Measurements from ENCODE around the gene HUS1B. TPM values are rescaled to one million over a fixed set of nuclear protein-coding genes. Genes with fewer than 3 reads are reported as not detected.
A peak's percentile ranks its signal among the peaks of the same experiment; 100 is the strongest.

HUS1B gene
- total and polyA plus RNA-seq, 9 of the 15 experiments (the other 6 are each of a cell fraction or from before 2014, with no cell fraction given) = 0.16 to 1.4 (median 0.38) TPM; not detected in 1

DNA sequence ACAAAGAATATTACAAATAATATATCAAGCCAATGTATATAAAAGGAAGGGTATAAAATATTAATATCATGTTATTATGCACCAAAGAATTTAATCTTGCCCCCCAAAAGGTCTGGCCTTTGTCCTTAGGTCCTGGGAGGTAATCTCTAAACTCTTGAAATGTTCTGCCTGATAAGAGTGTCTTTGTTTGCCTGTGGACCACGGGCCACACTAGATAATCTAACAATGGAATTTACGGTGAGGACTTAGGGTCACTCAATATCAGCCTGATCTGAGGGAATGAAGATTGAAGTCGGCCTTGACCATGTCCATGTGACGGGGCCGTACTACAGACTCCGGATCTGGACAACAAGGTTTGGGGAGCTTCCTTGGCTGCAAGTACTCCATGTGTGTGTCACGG is 42.9 kb downstream of the HUS1B start:
- H3K27me3 ChIP-seq (ENCODE audit: control insufficient read depth in 2 of 2, insufficient read depth in 2 of 2, low read length in 2 of 2) = no peaks in the 10 kb centered on the region
- POLR2A ChIA-PET = interaction anchor here (1.4 kb wide), 1 partner anchor 17 kb away, joined by 4 read pairs; no protein-coding TSS in a partner anchor

More for the DNA sequence above, 42.9 kb downstream of the HUS1B start:
- Histone ChIP-seq H3K9me1 (ENCODE audit: control insufficient read depth, insufficient read depth, low read length) (peaks cover 3% of the 10 kb centered on the region), H3K4me2 (ENCODE audit: insufficient read depth, low read length) (no peak overlapping the region; the same call in 1 of the 2 replicates), H3K4me1 (replicated peaks in 1 of 2; ENCODE audit: control insufficient read depth in 2 of 2, insufficient read depth in 2 of 2, low read length in 2 of 2) (peaks cover 0 to 5% of the 10 kb centered on the region in 2 experiments; a peak in 3 of 5 replicates), H3K79me2 (ENCODE audit: control insufficient read depth, insufficient read depth, low read length) (no peaks in the 10 kb centered on the region), H3K9me3 (replicated peaks; ENCODE audit: control insufficient read depth, insufficient read depth, low read depth, low read length) (no peaks in the 10 kb centered on the region), H3K4me3 (no peak overlapping the region), H3K27ac (ENCODE audit: extremely low read depth, low read depth, low read length) (no peak overlapping the region), H2AFZ (ENCODE audit: low read depth, low read length) (no peak overlapping the region; the same call in 1 of the 2 replicates), H3K36me3 (ENCODE audit: control insufficient read depth, insufficient read depth, low read length) (peaks cover 18% of the 10 kb centered on the region; the same call in 2 of the 3 replicates), H3K9ac (ENCODE audit: insufficient read depth in 1 of 2, low read depth in 2 of 2, low read length in 2 of 2) (no peak overlapping the region), H4K20me1 (replicated peaks; ENCODE audit: control insufficient read depth, insufficient read depth, low read length) (no peaks in the 10 kb centered on the region)
- intact Hi-C loops (cut with micrococcal nuclease) (no loop called here), in situ Hi-C loops (cut with MboI) (no loop called here)
- WGBS (ENCODE audit: insufficient coverage, low coverage, missing lambda C conversion rate) = 32% methylated on average over 7 of the region's 7 CpGs
- ATAC-seq (peak; percentile 27; the same call in 2 of the 3 replicates), FAIRE-seq (peak; percentile 40), DNase-seq (ENCODE audit: extremely low read depth in 1 of 4, low spot score in 3 of 4) (peak in 1 of 4 experiments; percentile 20)
- CTCF ChIA-PET (ENCODE audit: low intra/inter-chr PET ratio) = no interaction called here
- no TSS peak for BruUV-seq (replicated peaks)
- TF ChIP-seq TAL1 (IDR thresholded peaks at IDR 0.05) = peak; percentile 44; the same call in 1 of the 2 replicates
- peak; percentile 66 for TF ChIP-seq SOX6 (IDR thresholded peaks at IDR 0.05)
- peak; percentile 43; the same call in 1 of the 2 replicates for TF ChIP-seq ARID1B (IDR thresholded peaks at IDR 0.05)
- peak; percentile 39 for TF ChIP-seq CBFA2T2 (conservative IDR thresholded peaks at IDR 0.05)
- TF ChIP-seq ZNF224 (CRISPR knock-in tag; IDR thresholded peaks at IDR 0.05) = no peak
- no peak for TF ChIP-seq ZNF212 (CRISPR knock-in tag; IDR thresholded peaks at IDR 0.05)
- TF ChIP-seq DPF2 (IDR thresholded peaks at IDR 0.05) = peak; percentile 26; the same call in 1 of the 2 replicates
- TF ChIP-seq TCF3 (CRISPR knock-in tag; IDR thresholded peaks at IDR 0.05) = peak; percentile 29; the same call in 1 of the 2 replicates
- peak; percentile 70 for TF ChIP-seq CBFA2T3 (IDR thresholded peaks at IDR 0.05)
- TF ChIP-seq, protein P1, sequence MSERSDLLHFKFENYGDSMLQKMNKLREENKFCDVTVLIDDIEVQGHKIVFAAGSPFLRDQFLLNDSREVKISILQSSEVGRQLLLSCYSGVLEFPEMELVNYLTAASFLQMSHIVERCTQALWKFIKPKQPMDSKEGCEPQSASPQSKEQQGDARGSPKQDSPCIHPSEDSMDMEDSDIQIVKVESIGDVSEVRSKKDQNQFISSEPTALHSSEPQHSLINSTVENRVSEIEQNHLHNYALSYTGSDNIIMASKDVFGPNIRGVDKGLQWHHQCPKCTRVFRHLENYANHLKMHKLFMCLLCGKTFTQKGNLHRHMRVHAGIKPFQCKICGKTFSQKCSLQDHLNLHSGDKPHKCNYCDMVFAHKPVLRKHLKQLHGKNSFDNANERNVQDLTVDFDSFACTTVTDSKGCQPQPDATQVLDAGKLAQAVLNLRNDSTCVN (CRISPR knock-in tag; IDR thresholded peaks at IDR 0.05) = no peak
- TF ChIP-seq FOXA3 (CRISPR knock-in tag; conservative IDR thresholded peaks at IDR 0.05 in 1 of 2, IDR thresholded peaks at IDR 0.05 in 1 of 2) = peak in 1 of 2 experiments; percentile 60; a peak in 2 of 4 replicates
